ENCODE data around the gene DAO. TPM values are rescaled to one million over a fixed set of nuclear protein-coding genes. Genes with fewer than 3 reads are reported as not detected.

Gene DAO
- total RNA-seq, 4 donors from 2014 or later, result not detected

- intact Hi-C loops (cut with DNase I), result no loop called here
- peak; percentile 61 to 71 for DNase-seq
- Histone ChIP-seq H3K36me3 (no peaks in the 10 kb centered on the region), H3K4me1 (peaks cover 34 to 57% of the 10 kb centered on the region in 2 donors), H3K27me3 (no peaks in the 10 kb centered on the region), H3K9me3 (no peaks in the 10 kb centered on the region), H3K27ac (peak overlapping the region; percentile 89 to 96 (median 93)), H3K4me3 (replicated peaks in 1 of 3) (no peak overlapping the region)
- WGBS, 2 donors, result 52 to 63% methylated on average over 13 of the region's 13 CpGs
- TF ChIP-seq CTCF (IDR thresholded peaks at IDR 0.05), result no peak
- TF ChIP-seq POLR2A (IDR thresholded peaks at IDR 0.05), result peak in 1 of 2 donors; percentile 49
These were observed 25.2 kb upstream of the DAO start for GRCh38 chr12:108854451-108855283.

DNA sequence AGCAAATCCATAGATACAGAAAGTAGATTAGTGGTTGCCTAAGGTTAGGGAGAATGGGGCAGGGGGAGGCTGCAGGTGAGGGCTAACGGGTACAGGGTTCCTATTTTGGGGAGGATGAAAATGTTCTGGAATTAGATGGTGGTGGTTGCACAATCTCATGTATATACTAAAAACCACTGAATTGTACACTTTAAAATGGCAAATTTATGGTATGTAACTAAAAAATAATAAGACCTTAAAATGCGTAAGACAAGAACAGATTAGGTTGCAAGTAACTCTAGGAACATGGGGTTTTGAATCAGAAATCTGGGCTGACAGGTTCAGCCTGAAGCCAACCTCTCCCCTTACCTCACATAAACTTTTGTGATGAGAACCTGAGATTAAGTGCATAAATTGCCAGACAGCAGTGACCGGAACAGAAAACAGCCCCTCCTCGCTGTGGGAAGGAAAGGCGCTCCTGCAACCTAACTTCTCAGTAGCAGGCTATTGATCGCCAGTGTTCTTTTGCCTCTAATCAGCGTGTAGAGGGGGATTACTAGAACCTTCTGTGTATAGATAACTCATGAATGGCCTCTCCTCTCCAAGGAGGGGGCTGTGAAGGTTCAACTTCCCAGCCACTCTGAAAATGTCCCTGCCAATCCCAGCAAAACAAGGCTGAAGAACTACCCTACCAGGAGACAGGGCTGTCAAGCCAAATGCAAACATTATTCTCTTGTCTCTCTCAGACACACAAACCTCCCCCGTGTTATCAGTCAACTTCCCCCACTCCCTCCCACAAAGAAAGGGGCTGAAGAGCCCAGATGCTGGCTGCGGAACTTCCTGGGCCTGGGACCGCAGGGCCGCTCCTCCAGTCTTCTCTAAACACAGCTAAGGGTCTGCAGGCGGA, 24.4 kb upstream of the DAO start:
- peak overlapping the region in 1 of 3 donors; percentile 56 for H3K4me3 ChIP-seq (replicated peaks in 1 of 3)
- 65 to 72% methylated on average over 12 of the region's 12 CpGs for WGBS, 2 donors

GRCh38 chr12:108856170-108856427, 23.8 kb upstream of the DAO start:
- Histone ChIP-seq H3K4me1 (peaks cover 34 to 56% of the 10 kb centered on the region in 2 donors), H3K27me3 (no peaks in the 10 kb centered on the region), H3K36me3 (no peaks in the 10 kb centered on the region), H3K9me3 (no peaks in the 10 kb centered on the region), H3K27ac (peak overlapping the region; percentile 89 to 96 (median 93)), H3K4me3 (replicated peaks in 1 of 3) (peak overlapping the region in 1 of 3 donors; percentile 56)
- intact Hi-C loops (cut with DNase I), result no loop called here
- DNase-seq, result no peak
- 28 to 44% methylated on average over 6 of the region's 6 CpGs for WGBS, 2 donors
- TF ChIP-seq CTCF (IDR thresholded peaks at IDR 0.05) (no peak), POLR2A (IDR thresholded peaks at IDR 0.05) (no peak)

More for the DNA sequence above, 24.4 kb upstream of the DAO start:
- H3K27me3 ChIP-seq, result no peaks in the 10 kb centered on the region
- no peaks in the 10 kb centered on the region for H3K9me3 ChIP-seq
- H3K4me1 ChIP-seq, result peaks cover 34 to 56% of the 10 kb centered on the region in 2 donors
- H3K27ac ChIP-seq, result peak overlapping the region; percentile 89 to 96 (median 93)
- no peak for DNase-seq
- TF ChIP-seq POLR2A (IDR thresholded peaks at IDR 0.05) (no peak), CTCF (IDR thresholded peaks at IDR 0.05) (no peak)
- no peaks in the 10 kb centered on the region for H3K36me3 ChIP-seq
- intact Hi-C loops (cut with DNase I), result no loop called here

GRCh38 chr12:108856428-108857157, 23.3 kb upstream of the DAO start:
- intact Hi-C loops (cut with DNase I), result no loop called here
- Histone ChIP-seq H3K36me3 (no peaks in the 10 kb centered on the region), H3K4me3 (replicated peaks in 1 of 3) (peak overlapping the region; percentile 24 to 72 (median 56)), H3K4me1 (peaks cover 34 to 56% of the 10 kb centered on the region in 2 donors), H3K27me3 (no peaks in the 10 kb centered on the region), H3K9me3 (no peaks in the 10 kb centered on the region), H3K27ac (peak overlapping the region; percentile 89 to 96 (median 93))
- TF ChIP-seq CTCF (IDR thresholded peaks at IDR 0.05) (no peak), POLR2A (IDR thresholded peaks at IDR 0.05) (peak in 1 of 2 donors; percentile 67)
- WGBS, 2 donors, result 6% methylated on average over 16 to 22 of the region's 24 CpGs
- DNase-seq, result peak; percentile 90 to 92
